ENCODE measurements around the gene FKTN.

DNA sequence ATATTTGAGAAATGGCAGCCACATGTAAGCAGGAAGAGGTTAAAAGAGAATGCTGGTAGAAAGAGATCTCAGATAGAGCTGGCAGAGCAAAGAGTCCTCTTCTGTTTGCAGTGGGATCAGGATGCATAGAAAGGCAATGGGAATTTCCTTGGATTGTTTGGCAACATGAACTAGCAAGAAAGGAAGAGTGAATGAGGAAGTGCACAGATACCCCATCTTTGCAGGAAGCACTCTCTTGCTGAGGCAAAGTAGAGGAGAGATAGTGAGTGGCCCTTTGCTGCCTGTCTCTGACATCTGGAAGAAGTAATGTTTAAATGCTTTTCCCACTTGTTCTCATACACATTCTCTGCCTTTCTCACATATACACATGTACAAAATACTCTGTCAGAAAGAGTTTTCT lies 14.5 kb downstream of the FKTN start:
- TF ChIP-seq POLR2A (IDR thresholded peaks at IDR 0.05) = no peak
- TF ChIP-seq, protein P1, sequence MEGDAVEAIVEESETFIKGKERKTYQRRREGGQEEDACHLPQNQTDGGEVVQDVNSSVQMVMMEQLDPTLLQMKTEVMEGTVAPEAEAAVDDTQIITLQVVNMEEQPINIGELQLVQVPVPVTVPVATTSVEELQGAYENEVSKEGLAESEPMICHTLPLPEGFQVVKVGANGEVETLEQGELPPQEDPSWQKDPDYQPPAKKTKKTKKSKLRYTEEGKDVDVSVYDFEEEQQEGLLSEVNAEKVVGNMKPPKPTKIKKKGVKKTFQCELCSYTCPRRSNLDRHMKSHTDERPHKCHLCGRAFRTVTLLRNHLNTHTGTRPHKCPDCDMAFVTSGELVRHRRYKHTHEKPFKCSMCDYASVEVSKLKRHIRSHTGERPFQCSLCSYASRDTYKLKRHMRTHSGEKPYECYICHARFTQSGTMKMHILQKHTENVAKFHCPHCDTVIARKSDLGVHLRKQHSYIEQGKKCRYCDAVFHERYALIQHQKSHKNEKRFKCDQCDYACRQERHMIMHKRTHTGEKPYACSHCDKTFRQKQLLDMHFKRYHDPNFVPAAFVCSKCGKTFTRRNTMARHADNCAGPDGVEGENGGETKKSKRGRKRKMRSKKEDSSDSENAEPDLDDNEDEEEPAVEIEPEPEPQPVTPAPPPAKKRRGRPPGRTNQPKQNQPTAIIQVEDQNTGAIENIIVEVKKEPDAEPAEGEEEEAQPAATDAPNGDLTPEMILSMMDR (IDR thresholded peaks at IDR 0.05) = no peak
